A673 (cell line): ENCODE data around the gene DPCD. TPM values are rescaled to one million over a fixed set of nuclear protein-coding genes. Genes with fewer than 3 reads are reported as not detected.

ENCODE experiments used
- BruUV-seq: library from RNA; stranded (reverse); fragments of 400-500 nt; replicated peaks from 2 replicates; lab custom pipeline; 2021; lab: Mats Ljungman, UMichigan
- CTCF ChIA-PET: fragments of 300-600 bp; sonication (Branson Sonifier 250); formaldehyde crosslinking; loops from one replicate; lab custom pipeline; 2022; ENCODE audit warnings: antibody characterized with exemption; lab: Charles Lee
- POLR2A ChIA-PET: fragments of 300-600 bp; sonication (Branson Sonifier 250); formaldehyde crosslinking; loops from one replicate; lab custom pipeline; 2022; ENCODE audit warnings: antibody characterized with exemption; ENCODE audit not compliant: low non-redundant PET; lab: Charles Lee
- DNase-seq: peaks from one replicate; pipeline ENCODE4 v3.0.0-alpha.2; 2015; ENCODE audit warnings: low spot score
- H3K27ac ChIP-seq: fragments of 200-600 bp; sonication (generic); 2 replicates; pipeline ENCODE4 v1.5.1; 2016; ENCODE audit warnings: mixed run types, low read depth, mild to moderate bottlenecking, mixed read lengths, antibody characterized with exemption, low read length; ENCODE audit not compliant: poor library complexity, severe bottlenecking
- H3K27me3 ChIP-seq: fragments of 200-600 bp; sonication (generic); replicated peaks from 2 replicates; pipeline ENCODE4 v1.6.1; 2017; ENCODE audit warnings: mixed run types, low read depth, mild to moderate bottlenecking, mixed read lengths, antibody characterized with exemption, low read length; ENCODE audit not compliant: insufficient read depth, poor library complexity
- H3K36me3 ChIP-seq: fragments of 200-600 bp; sonication (generic); 2 replicates; pipeline ENCODE4 v1.6.1; 2016; ENCODE audit warnings: mixed run types, mild to moderate bottlenecking, mixed read lengths, antibody characterized with exemption, low read length; ENCODE audit not compliant: insufficient read depth, poor library complexity, severe bottlenecking
- H3K4me1 ChIP-seq: fragments of 200-600 bp; sonication (generic); 2 replicates; pipeline ENCODE4 v1.6.1; 2017; ENCODE audit warnings: mixed run types, mild to moderate bottlenecking, mixed read lengths, antibody characterized with exemption, low read length; ENCODE audit not compliant: insufficient read depth, poor library complexity, severe bottlenecking
- H3K4me3 ChIP-seq: fragments of 200-600 bp; sonication (generic); 2 replicates; pipeline ENCODE4 v1.5.1; 2016; ENCODE audit warnings: low read depth, mixed run types, mild to moderate bottlenecking, mixed read lengths, low read length; ENCODE audit not compliant: poor library complexity, severe bottlenecking
- H3K9me3 ChIP-seq: fragments of 200-600 bp; sonication (generic); 2 replicates; pipeline ENCODE4 v1.6.1; 2016; ENCODE audit warnings: mixed run types, low read depth, mild to moderate bottlenecking, mixed read lengths, antibody characterized with exemption, low read length; ENCODE audit not compliant: poor library complexity, severe bottlenecking
- CTCF ChIP-seq: fragments of 300-800, 200-600 bp; sonication (generic); conservative IDR thresholded peaks from 2 replicates; pipeline ENCODE4 v1.5.1; 2017; ENCODE audit warnings: low read depth, mild to moderate bottlenecking, antibody characterized with exemption, low read length, moderate library complexity, mixed read lengths
- EZH2 ChIP-seq: fragments of 200-600 bp; sonication (generic); IDR thresholded peaks from 2 replicates; pipeline ENCODE4 v1.6.1; 2017; ENCODE audit warnings: borderline replicate concordance, low read depth, mild to moderate bottlenecking, mixed read lengths, antibody characterized with exemption, low read length; ENCODE audit not compliant: poor library complexity, severe bottlenecking
- intact Hi-C: fragments of 100-400 bp; cut with micrococcal nuclease; formaldehyde crosslinking; loops from one replicate; pipeline ENCODE4 v1.10.0; 2022; ENCODE audit not compliant: unreplicated experiment
- total RNA-seq: library from RNA; stranded (reverse); gene quantifications from 2 replicates; pipeline ENCODE4 v1.2.3, GENCODE V29; 2021

The DPCD gene
- total RNA-seq, 1 experiment from 2014 or later: 32.5 TPM

- no peak for TF ChIP-seq CTCF
- no peak for TF ChIP-seq EZH2
- ChIA-PET POLR2A (no interaction called here), CTCF (no interaction called here)
- DNase-seq: no peak
- Histone ChIP-seq H3K27ac (no peak overlapping the region), H3K4me3 (no peak overlapping the region), H3K27me3 (no peaks in the 10 kb centered on the region), H3K4me1 (no peaks in the 10 kb centered on the region), H3K9me3 (no peaks in the 10 kb centered on the region), H3K36me3 (no peaks in the 10 kb centered on the region)
- intact Hi-C loops: no loop called here
- no TSS peak for BruUV-seq
These were observed 58.2 kb downstream of the DPCD start for GRCh38 chr10:101646364-101646763.

- ChIA-PET POLR2A (no interaction called here), CTCF (no interaction called here)
- H3K4me3 ChIP-seq: no peak overlapping the region
- no peaks in the 10 kb centered on the region for H3K27me3 ChIP-seq
- DNase-seq: no peak
- H3K27ac ChIP-seq: no peak overlapping the region
- no peaks in the 10 kb centered on the region for H3K9me3 ChIP-seq
- no peaks in the 10 kb centered on the region for H3K4me1 ChIP-seq
- no peak for TF ChIP-seq EZH2
- TF ChIP-seq CTCF: no peak
- intact Hi-C loops: no loop called here
- BruUV-seq: no TSS peak
- no peaks in the 10 kb centered on the region for H3K36me3 ChIP-seq
These were observed 59.1 kb downstream of the DPCD start for GRCh38 chr10:101647255-101647654.

GRCh38 chr10:101649525-101650085, 61.5 kb downstream of the DPCD start:
- ChIA-PET POLR2A (no interaction called here), CTCF (no interaction called here)
- no peak overlapping the region for H3K4me3 ChIP-seq
- H3K27me3 ChIP-seq: no peaks in the 10 kb centered on the region
- H3K4me1 ChIP-seq: no peaks in the 10 kb centered on the region
- H3K27ac ChIP-seq: no peak overlapping the region
- no peaks in the 10 kb centered on the region for H3K36me3 ChIP-seq
- TF ChIP-seq CTCF (no peak), EZH2 (no peak)
- no peaks in the 10 kb centered on the region for H3K9me3 ChIP-seq
- no TSS peak for BruUV-seq
- DNase-seq: no peak
- intact Hi-C loops: no loop called here
